Endothelial cell of umbilical vein (primary cell): ENCODE measurements around the gene MYCL. TPM values are rescaled to one million over a fixed set of nuclear protein-coding genes. Genes with fewer than 3 reads are reported as not detected.

Experiments used
- BruUV-seq: library from RNA; stranded (reverse); fragments of 400-500 nt; replicated peaks from 2 replicates; lab custom pipeline; 2021; lab: Mats Ljungman, UMichigan
- CTCF ChIA-PET: fragments of 300-600, 350-600 bp; sonication (Branson Sonifier 250); formaldehyde crosslinking; loops from one replicate; lab custom pipeline; 2021; ENCODE audit warnings: antibody characterized with exemption, inconsistent platforms; lab: Charles Lee
- POLR2A ChIA-PET: fragments of 300-600, 350-600 bp; sonication (Branson Sonifier 250); formaldehyde crosslinking; loops from one replicate; lab custom pipeline; 2021; ENCODE audit warnings: antibody characterized with exemption, inconsistent platforms; lab: Charles Lee
- DNase-seq: peaks from one replicate; pipeline ENCODE4 v3.0.0-alpha.2; 2011; ENCODE audit warnings: low read depth, low spot score
- FAIRE-seq: peaks from 2 replicates; lab custom pipeline; 2011; peaks lifted over from hg19 to GRCh38; lab: Jason Lieb, UNC
- H2AFZ ChIP-seq: 2 replicates; pipeline ENCODE4 v1.6.0; 2012; ENCODE audit warnings: low read depth, low read length, control low read depth, inconsistent platforms
- H3K27ac ChIP-seq: 2 replicates; pipeline ENCODE4 v1.5.1; 2011; ENCODE audit warnings: low read depth, mild to moderate bottlenecking, control low read depth, low read length, moderate library complexity; ENCODE audit not compliant: insufficient read depth
- H3K27me3 ChIP-seq, 2 experiments: 2 replicates each; pipeline versions ENCODE4 v1.6.0 to v1.6.1; 2011; ENCODE audit warnings: low read length in 2 of 2, mixed read lengths in 1 of 2; ENCODE audit not compliant: control insufficient read depth in 2 of 2, insufficient read depth in 2 of 2
- H3K36me3 ChIP-seq, 2 experiments: 2 replicates in 1 of 2; 3 replicates in 1 of 2; pipeline ENCODE4 v1.5.1; 2011; ENCODE audit warnings: low read length in 2 of 2, mild to moderate bottlenecking in 1 of 2, moderate library complexity in 1 of 2; ENCODE audit not compliant: control insufficient read depth in 2 of 2, insufficient read depth in 2 of 2; ENCODE audit errors: extremely low read depth in 1 of 2
- H3K4me1 ChIP-seq: 3 replicates; pipeline ENCODE4 v1.5.1; 2011; ENCODE audit warnings: mild to moderate bottlenecking, low read length; ENCODE audit not compliant: control insufficient read depth, insufficient read depth; ENCODE audit errors: extremely low read depth
- H3K4me2 ChIP-seq: 2 replicates; pipeline ENCODE4 v1.6.1; 2011; ENCODE audit warnings: low read length, control low read depth, mixed read lengths; ENCODE audit not compliant: insufficient read depth
- H3K4me3 ChIP-seq, 3 experiments: fragments of 200-600 bp in 1 of 3; sonication (generic), shearing (Covaris generic) in 1 of 3; replicated peaks in 1 of 3; 2 replicates each; pipeline ENCODE4 v1.5.1; 2011 to 2016; ENCODE audit warnings: control low read depth in 3 of 3, low read length in 3 of 3, mild to moderate bottlenecking in 2 of 3, inconsistent platforms in 1 of 3, low read depth in 1 of 3, moderate library complexity in 1 of 3; ENCODE audit not compliant: insufficient read depth in 1 of 3
- H3K79me2 ChIP-seq: 2 replicates; pipeline ENCODE4 v1.6.0; 2012; ENCODE audit warnings: low read length, inconsistent platforms; ENCODE audit not compliant: control insufficient read depth, insufficient read depth
- H3K9ac ChIP-seq: replicated peaks from 2 replicates; pipeline ENCODE3; 2011; ENCODE audit warnings: low read length, control low read depth; ENCODE audit not compliant: insufficient read depth; ENCODE audit errors: extremely low read depth
- H3K9me1 ChIP-seq: replicated peaks from 3 replicates; pipeline ENCODE4 v1.6.0; 2011; ENCODE audit warnings: mild to moderate bottlenecking, low read length; ENCODE audit not compliant: control insufficient read depth, insufficient read depth; ENCODE audit errors: extremely low read depth
- H3K9me3 ChIP-seq: replicated peaks from 2 replicates; pipeline ENCODE4 v1.5.1; 2012; ENCODE audit warnings: low read length, inconsistent platforms; ENCODE audit not compliant: control insufficient read depth, insufficient read depth
- H4K20me1 ChIP-seq: replicated peaks from 2 replicates; pipeline ENCODE3; 2011; ENCODE audit warnings: mild to moderate bottlenecking, low read length; ENCODE audit not compliant: control insufficient read depth, insufficient read depth; ENCODE audit errors: extremely low read depth
- CTCF ChIP-seq, 2 donors: IDR thresholded peaks; 1 replicate in 1 of 2; 2 replicates in 1 of 2; pipeline ENCODE4 v1.5.1; 2011; ENCODE audit warnings: low read length in 2 of 2, mild to moderate bottlenecking in 2 of 2, moderate library complexity in 2 of 2, control low read depth in 1 of 2, inconsistent platforms in 1 of 2, low read depth in 1 of 2; ENCODE audit not compliant: insufficient read depth in 1 of 2; ENCODE audit errors: extremely low read depth in 1 of 2
- EZH2 ChIP-seq: IDR thresholded peaks from 2 replicates; pipeline ENCODE4 v1.6.1; 2012; ENCODE audit warnings: borderline replicate concordance, low read depth, mild to moderate bottlenecking, moderate library complexity, low read length, inconsistent platforms; ENCODE audit not compliant: severe bottlenecking
- FOS ChIP-seq: IDR thresholded peaks from 2 replicates; pipeline ENCODE4 v1.6.1; 2011; ENCODE audit warnings: mild to moderate bottlenecking, low read length, moderate library complexity, borderline replicate concordance; ENCODE audit not compliant: insufficient read depth
- GATA2 ChIP-seq: IDR thresholded peaks from 2 replicates; pipeline ENCODE4 v1.7.0; 2011; ENCODE audit warnings: low read depth, mild to moderate bottlenecking, moderate library complexity, mixed read lengths, low read length; ENCODE audit not compliant: insufficient read length, insufficient read depth
- JUN ChIP-seq: IDR thresholded peaks from 2 replicates; pipeline ENCODE4 v1.6.1; 2011; ENCODE audit warnings: borderline replicate concordance, low read depth; ENCODE audit not compliant: insufficient read length, insufficient read depth
- MYC ChIP-seq: IDR thresholded peaks from one replicate; pipeline ENCODE4 v1.6.1; 2011; ENCODE audit warnings: mild to moderate bottlenecking, low read depth, low read length
- POLR2A ChIP-seq: IDR thresholded peaks from 2 replicates; pipeline ENCODE4 v1.6.1; 2012; ENCODE audit warnings: low read depth, mild to moderate bottlenecking, control low read depth, low read length
- POLR2AphosphoS5 ChIP-seq: IDR thresholded peaks from 2 replicates; pipeline ENCODE4 v1.6.1; 2012; ENCODE audit warnings: low read depth, mild to moderate bottlenecking, control low read depth, low read length, moderate library complexity; ENCODE audit not compliant: insufficient read depth
- dilution Hi-C: fragments of 300-500 bp; cut with MboI; formaldehyde crosslinking; loops from one replicate; pipeline ENCODE4 v1.15.0; 2019; ENCODE audit warnings: low sequenced_read_pairs; ENCODE audit not compliant: extremely low pct_ligation_motif_present
- intact Hi-C: fragments of 100-400 bp; cut with micrococcal nuclease; formaldehyde crosslinking; loops from one replicate; pipeline ENCODE4 v1.10.0; 2022
- polyA plus RNA-seq, 4 experiments: library from polyadenylated mRNA; depleted of rRNA in 3 of 4; stranded (reverse) in 3 of 4; unstranded in 1 of 4; fragments of >200 nt; gene quantifications; 2 replicates each; pipeline versions ENCODE4 v1.2.1 to v1.2.3, GENCODE V29; 2011 to 2012; ENCODE audit warnings: missing spikeins in 1 of 4
- total RNA-seq: library from RNA; stranded (reverse); gene quantifications from 2 replicates; pipeline ENCODE4 v1.2.3, GENCODE V29; 2021
- TF ChIP-seq, protein P1 (sequence below): IDR thresholded peaks from 2 replicates; pipeline ENCODE4 v1.6.1; 2011; ENCODE audit not compliant: insufficient read depth, insufficient read length

MYCL gene
- total and polyA plus RNA-seq, 2 donors (not counting 3 experiments of a cell fraction or from before 2014, with no cell fraction given), result 1.3 to 2.1 TPM

- dilution Hi-C loops, result no loop called here
- Histone ChIP-seq H4K20me1 (no peaks in the 10 kb centered on the region), H3K36me3 (peaks cover 0 to 7% of the 10 kb centered on the region in 2 experiments), H3K9me3 (no peaks in the 10 kb centered on the region), H3K4me2 (no peak overlapping the region), H3K4me3 (no peak overlapping the region), H3K4me1 (no peaks in the 10 kb centered on the region), H3K9me1 (no peaks in the 10 kb centered on the region), H3K27me3 (no peaks in the 10 kb centered on the region), H3K79me2 (peaks cover 25% of the 10 kb centered on the region), H2AFZ (no peak overlapping the region), H3K27ac (no peak overlapping the region), H3K9ac (no peak overlapping the region)
- BruUV-seq, result no TSS peak
- POLR2A ChIA-PET, result no interaction called here
- CTCF ChIA-PET, result interaction anchor here (0.8 to 1.1 kb wide), 2 partner anchors 47 to 48 kb away, joined by 3 read pairs; no protein-coding TSS in a partner anchor
- TF ChIP-seq POLR2A, result no peak
- TF ChIP-seq FOS, result no peak
- no peak for TF ChIP-seq GATA2
- no peak for TF ChIP-seq CTCF (IDR thresholded peaks at IDR 0.05; ENCODE audit: extremely low read depth in 1 of 2, insufficient read depth in 1 of 2, low read depth in 1 of 2, low read length in 2 of 2)
- TF ChIP-seq EZH2, result no peak
- no peak for TF ChIP-seq JUN
- TF ChIP-seq MYC, result no peak
- TF ChIP-seq POLR2AphosphoS5, result no peak
- TF ChIP-seq, protein P1, sequence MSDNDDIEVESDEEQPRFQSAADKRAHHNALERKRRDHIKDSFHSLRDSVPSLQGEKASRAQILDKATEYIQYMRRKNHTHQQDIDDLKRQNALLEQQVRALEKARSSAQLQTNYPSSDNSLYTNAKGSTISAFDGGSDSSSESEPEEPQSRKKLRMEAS, result no peak
- intact Hi-C loops, result no loop called here
- FAIRE-seq (no peak), DNase-seq (no peak)
These were observed 47.4 kb downstream of the MYCL start for GRCh38 chr1:39854314-39854713.
